Measurements from ENCODE around the gene PGBD4. TPM values are rescaled to one million over a fixed set of nuclear protein-coding genes. Genes with fewer than 3 reads are reported as not detected.

The PGBD4 gene
- total RNA-seq, 2 experiments from 2014 or later = 4.1 to 4.4 TPM

DNA sequence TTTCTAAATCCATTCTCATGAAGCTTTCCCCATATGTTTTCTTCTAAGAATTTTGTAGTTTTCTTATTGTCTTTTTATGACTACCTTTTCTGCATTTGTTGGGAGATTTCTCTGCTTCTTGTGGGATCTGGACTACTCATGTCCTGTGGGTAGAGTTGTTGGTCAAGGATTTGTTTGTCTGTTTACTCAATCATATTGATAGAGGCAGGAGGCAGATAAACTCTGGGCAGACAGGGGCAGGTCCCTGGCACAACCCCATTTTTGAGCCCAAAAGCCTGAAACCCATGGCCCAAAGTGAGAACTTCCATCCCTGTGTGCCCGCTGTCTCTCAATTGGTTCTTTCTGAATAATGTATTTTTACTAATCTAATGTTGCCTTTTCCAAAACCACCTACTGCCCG is 12.3 kb downstream of the PGBD4 start:
- ChIA-PET CTCF (ENCODE audit: unreplicated experiment) (no interaction called here), POLR2A (no interaction called here)
- Histone ChIP-seq H3K9me3 (ENCODE audit: low read length) (no peaks in the 10 kb centered on the region), H3K4me3 (ENCODE audit: low read depth, low read length, poor library complexity, severe bottlenecking) (no peak overlapping the region), H3K79me2 (ENCODE audit: insufficient read depth, low read depth, low read length) (no peaks in the 10 kb centered on the region), H3K27ac (ENCODE audit: low read depth, low read length, poor library complexity, severe bottlenecking) (no peak overlapping the region), H2AFZ (ENCODE audit: low read length) (no peak overlapping the region), H3K4me1 (ENCODE audit: insufficient read depth, low read length, poor library complexity, severe bottlenecking) (no peaks in the 10 kb centered on the region), H4K20me1 (ENCODE audit: insufficient read depth, low read length) (no peaks in the 10 kb centered on the region), H3K36me3 (ENCODE audit: insufficient read depth, low read length) (no peaks in the 10 kb centered on the region; the same call in 1 of the 2 replicates), H3K9me2 (ENCODE audit: insufficient read depth, low read length) (no peaks in the 10 kb centered on the region), H3K4me2 (ENCODE audit: low read length) (no peak overlapping the region)
- DNase-seq (ENCODE audit: low spot score) = no peak
- TF ChIP-seq, protein P1, sequence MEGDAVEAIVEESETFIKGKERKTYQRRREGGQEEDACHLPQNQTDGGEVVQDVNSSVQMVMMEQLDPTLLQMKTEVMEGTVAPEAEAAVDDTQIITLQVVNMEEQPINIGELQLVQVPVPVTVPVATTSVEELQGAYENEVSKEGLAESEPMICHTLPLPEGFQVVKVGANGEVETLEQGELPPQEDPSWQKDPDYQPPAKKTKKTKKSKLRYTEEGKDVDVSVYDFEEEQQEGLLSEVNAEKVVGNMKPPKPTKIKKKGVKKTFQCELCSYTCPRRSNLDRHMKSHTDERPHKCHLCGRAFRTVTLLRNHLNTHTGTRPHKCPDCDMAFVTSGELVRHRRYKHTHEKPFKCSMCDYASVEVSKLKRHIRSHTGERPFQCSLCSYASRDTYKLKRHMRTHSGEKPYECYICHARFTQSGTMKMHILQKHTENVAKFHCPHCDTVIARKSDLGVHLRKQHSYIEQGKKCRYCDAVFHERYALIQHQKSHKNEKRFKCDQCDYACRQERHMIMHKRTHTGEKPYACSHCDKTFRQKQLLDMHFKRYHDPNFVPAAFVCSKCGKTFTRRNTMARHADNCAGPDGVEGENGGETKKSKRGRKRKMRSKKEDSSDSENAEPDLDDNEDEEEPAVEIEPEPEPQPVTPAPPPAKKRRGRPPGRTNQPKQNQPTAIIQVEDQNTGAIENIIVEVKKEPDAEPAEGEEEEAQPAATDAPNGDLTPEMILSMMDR (conservative IDR thresholded peaks at IDR 0.05; ENCODE audit: low read length) = no peak
- no peak for TF ChIP-seq EZH2phosphoT487 (IDR thresholded peaks at IDR 0.05; ENCODE audit: borderline replicate concordance, low read depth, low read length)
- intact Hi-C loops (cut with micrococcal nuclease; ENCODE audit: unreplicated experiment) = no loop called here
- BruUV-seq (replicated peaks) = no TSS peak

DNA sequence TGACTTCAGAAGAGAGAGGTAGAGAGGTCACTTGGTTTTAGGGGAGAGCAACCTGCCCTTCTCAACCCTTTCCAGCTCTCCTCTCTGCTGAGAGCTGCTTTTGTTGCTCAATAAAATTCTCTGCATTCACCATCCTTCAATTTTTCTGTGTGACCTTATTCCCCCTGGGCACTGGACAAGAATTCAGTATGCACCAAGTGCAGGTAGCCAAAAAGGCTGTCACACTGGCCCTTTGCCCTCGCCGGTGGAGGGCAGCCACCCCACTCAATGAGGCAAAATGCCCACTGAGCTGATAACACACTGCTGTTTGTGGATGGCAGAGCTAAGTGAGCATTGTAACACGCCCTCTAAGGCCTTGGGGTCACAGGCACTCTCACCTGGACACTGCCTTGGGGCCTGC is 12.9 kb downstream of the PGBD4 start:
- CTCF ChIA-PET (ENCODE audit: unreplicated experiment) = no interaction called here
- Histone ChIP-seq H3K4me1 (ENCODE audit: insufficient read depth, low read length, poor library complexity, severe bottlenecking) (no peaks in the 10 kb centered on the region), H3K9me3 (ENCODE audit: low read length) (no peaks in the 10 kb centered on the region), H2AFZ (ENCODE audit: low read length) (no peak overlapping the region), H3K9me2 (ENCODE audit: insufficient read depth, low read length) (no peaks in the 10 kb centered on the region), H3K27ac (ENCODE audit: low read depth, low read length, poor library complexity, severe bottlenecking) (no peak overlapping the region), H3K36me3 (ENCODE audit: insufficient read depth, low read length) (no peaks in the 10 kb centered on the region; the same call in 1 of the 2 replicates), H4K20me1 (ENCODE audit: insufficient read depth, low read length) (no peaks in the 10 kb centered on the region), H3K79me2 (ENCODE audit: insufficient read depth, low read depth, low read length) (no peaks in the 10 kb centered on the region), H3K4me3 (ENCODE audit: low read depth, low read length, poor library complexity, severe bottlenecking) (no peak overlapping the region), H3K4me2 (ENCODE audit: low read length) (no peak overlapping the region)
- no peak for TF ChIP-seq EZH2phosphoT487 (IDR thresholded peaks at IDR 0.05; ENCODE audit: borderline replicate concordance, low read depth, low read length)
- TF ChIP-seq, protein P1 (conservative IDR thresholded peaks at IDR 0.05; ENCODE audit: low read length) = no peak
- intact Hi-C loops (cut with micrococcal nuclease; ENCODE audit: unreplicated experiment) = no loop called here
- no peak for DNase-seq (ENCODE audit: low spot score)
- POLR2A ChIA-PET = no interaction called here
- no TSS peak for BruUV-seq (replicated peaks)

DNA sequence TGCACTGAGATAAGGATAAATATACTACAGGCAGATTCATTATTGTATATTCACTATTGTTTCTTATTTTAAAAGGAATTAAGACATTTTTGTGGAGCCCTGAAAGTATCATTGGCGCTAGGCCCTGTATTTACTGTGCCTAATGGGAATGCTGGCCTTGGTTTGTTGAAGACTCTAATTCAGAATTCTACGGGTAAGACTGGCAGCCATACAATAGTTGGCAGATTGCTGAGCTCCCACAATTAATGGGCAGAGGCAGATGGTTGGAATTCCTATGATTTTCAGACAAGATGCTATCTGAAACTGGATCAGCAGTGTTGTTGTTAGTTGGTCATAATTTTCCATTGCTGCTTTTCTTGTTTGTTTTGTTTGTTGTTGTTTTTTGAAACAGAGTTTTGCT is 14.7 kb downstream of the PGBD4 start:
- Histone ChIP-seq H3K9me2 (ENCODE audit: insufficient read depth, low read length) (no peaks in the 10 kb centered on the region), H3K9me3 (ENCODE audit: low read length) (no peaks in the 10 kb centered on the region), H3K4me2 (ENCODE audit: low read length) (no peak overlapping the region), H3K4me1 (ENCODE audit: insufficient read depth, low read length, poor library complexity, severe bottlenecking) (no peaks in the 10 kb centered on the region), H3K36me3 (ENCODE audit: insufficient read depth, low read length) (no peaks in the 10 kb centered on the region; the same call in 1 of the 2 replicates), H3K79me2 (ENCODE audit: insufficient read depth, low read depth, low read length) (no peaks in the 10 kb centered on the region), H3K4me3 (ENCODE audit: low read depth, low read length, poor library complexity, severe bottlenecking) (no peak overlapping the region), H2AFZ (ENCODE audit: low read length) (no peak overlapping the region), H4K20me1 (ENCODE audit: insufficient read depth, low read length) (no peaks in the 10 kb centered on the region), H3K27ac (ENCODE audit: low read depth, low read length, poor library complexity, severe bottlenecking) (no peak overlapping the region)
- TF ChIP-seq EZH2phosphoT487 (IDR thresholded peaks at IDR 0.05; ENCODE audit: borderline replicate concordance, low read depth, low read length) = no peak
- TF ChIP-seq, protein P1 (conservative IDR thresholded peaks at IDR 0.05; ENCODE audit: low read length) = no peak
- ChIA-PET CTCF (ENCODE audit: unreplicated experiment) (no interaction called here), POLR2A (interaction anchor here (0.5 to 1.5 kb wide), 4 partner anchors 8 to 199 kb away, joined by 3 to 6 read pairs (median 3); no protein-coding TSS in a partner anchor)
- intact Hi-C loops (cut with micrococcal nuclease; ENCODE audit: unreplicated experiment) = no loop called here
- BruUV-seq (replicated peaks) = no TSS peak
- no peak for DNase-seq (ENCODE audit: low spot score)
